Lower lobe of right lung (tissue), 2 donors: ENCODE results near the gene SLC22A7. TPM values are rescaled to one million over a fixed set of nuclear protein-coding genes. Genes with fewer than 3 reads are reported as not detected.

Experiments
- ATAC-seq, 2 donors: fragments of 200-7000 bp; cut with Tn5 transposase; one replicate each; pipeline ENCODE4 v1.9.1; 2020 to 2022; ENCODE audit warnings: mild to moderate bottlenecking in 2 of 2, moderate library complexity in 2 of 2
- DNase-seq: peaks from one replicate; pipeline ENCODE4 v3.0.0-alpha.2; 2020
- H3K27ac ChIP-seq: fragments of 200-600 bp; one replicate; pipeline ENCODE4 v1.8.0; 2022
- H3K27me3 ChIP-seq: fragments of 200-600 bp; one replicate; pipeline ENCODE4 v1.8.0; 2022; ENCODE audit warnings: low read depth
- H3K36me3 ChIP-seq: fragments of 200-600 bp; one replicate; pipeline ENCODE4 v1.8.0; 2022; ENCODE audit warnings: mild to moderate bottlenecking
- H3K4me1 ChIP-seq: fragments of 200-600 bp; one replicate; pipeline ENCODE4 v1.8.0; 2022
- H3K4me3 ChIP-seq: fragments of 200-600 bp; one replicate; pipeline ENCODE4 v1.8.0; 2022; ENCODE audit warnings: mild to moderate bottlenecking
- H3K9me3 ChIP-seq: fragments of 200-600 bp; one replicate; pipeline ENCODE4 v1.8.0; 2022
- CTCF ChIP-seq: fragments of 200-600 bp; IDR thresholded peaks from one replicate; pipeline ENCODE4 v1.8.0; 2022; ENCODE audit warnings: antibody characterized with exemption, mild to moderate bottlenecking
- intact Hi-C: fragments of 100-400 bp; cut with DNase I; formaldehyde crosslinking; loops from one replicate; pipeline ENCODE4 v1.11.0; 2022
- long read RNA-seq: library from polyadenylated mRNA; unstranded; transcript quantifications from one replicate; pipeline ENCODE4 v2.0.0, GENCODE V29; 2021
- total RNA-seq: library from RNA; stranded (reverse); fragmentation: NEBNext Ultra II Directional; extraction: Animal tissue kit (Norgen Biotek cat#: 25700); gene quantifications from one replicate; pipeline ENCODE4 v1.2.1, GENCODE V29; 2021
- donor health status: DM: no; HTN: yes; CAD: no; lungs with severe emphysema.

SLC22A7 gene
- not detected for total RNA-seq
- long read RNA-seq, result 0 reads

GRCh38 chr6:43297644-43298564 lies at the start of gene SLC22A7:
Gene SLC22A7, plus strand, starts transcription at chr6:43298260. Its CDS starts 99 bp downstream, at chr6:43298359.
- Histone ChIP-seq H3K27ac (no peak within 1 kb of the TSS), H3K27me3 (peaks cover 16% of the 10 kb centered on the region), H3K4me3 (no peak within 1 kb of the TSS), H3K4me1 (no peaks in the 10 kb centered on the region), H3K36me3 (no peaks in the 10 kb centered on the region), H3K9me3 (no peaks in the 10 kb centered on the region)
- intact Hi-C loops, result no loop called here
- DNase-seq (no peak), ATAC-seq (no peak)
- TF ChIP-seq CTCF, result no peak

- Histone ChIP-seq H3K27me3 (peaks cover 32% of the 10 kb centered on the region), H3K36me3 (no peaks in the 10 kb centered on the region), H3K9me3 (no peaks in the 10 kb centered on the region), H3K27ac (no peak overlapping the region), H3K4me1 (peaks cover 6% of the 10 kb centered on the region), H3K4me3 (no peak overlapping the region)
- TF ChIP-seq CTCF, result no peak
- DNase-seq (no peak), ATAC-seq (no peak)
- intact Hi-C loops, result no loop called here
These were observed 49.3 kb upstream of the SLC22A7 start for GRCh38 chr6:43248791-43249190.

GRCh38 chr6:43250992-43251373 lies 47.1 kb upstream of the SLC22A7 start:
- Histone ChIP-seq H3K9me3 (no peaks in the 10 kb centered on the region), H3K4me3 (no peak overlapping the region), H3K36me3 (no peaks in the 10 kb centered on the region), H3K27ac (no peak overlapping the region), H3K4me1 (peaks cover 6% of the 10 kb centered on the region), H3K27me3 (peaks cover 21% of the 10 kb centered on the region)
- ATAC-seq (no peak), DNase-seq (no peak)
- intact Hi-C loops, result no loop called here
- no peak for TF ChIP-seq CTCF

- H3K4me1 ChIP-seq, result no peaks in the 10 kb centered on the region
- intact Hi-C loops, result no loop called here
- DNase-seq (no peak), ATAC-seq (no peak)
- TF ChIP-seq CTCF, result no peak
- H3K27me3 ChIP-seq, result peaks cover 21% of the 10 kb centered on the region
- no peaks in the 10 kb centered on the region for H3K9me3 ChIP-seq
- no peak overlapping the region for H3K4me3 ChIP-seq
- no peak overlapping the region for H3K27ac ChIP-seq
- no peaks in the 10 kb centered on the region for H3K36me3 ChIP-seq
These were observed 44.7 kb upstream of the SLC22A7 start for GRCh38 chr6:43253401-43253800.

GRCh38 chr6:43254138-43254817 lies 43.8 kb upstream of the SLC22A7 start:
- H3K27ac ChIP-seq, result no peak overlapping the region
- H3K36me3 ChIP-seq, result no peaks in the 10 kb centered on the region
- DNase-seq (no peak), ATAC-seq (no peak)
- no peak overlapping the region for H3K4me3 ChIP-seq
- TF ChIP-seq CTCF, result no peak
- intact Hi-C loops, result no loop called here
- H3K27me3 ChIP-seq, result peaks cover 21% of the 10 kb centered on the region
- H3K9me3 ChIP-seq, result no peaks in the 10 kb centered on the region
- no peaks in the 10 kb centered on the region for H3K4me1 ChIP-seq
